Panc1 (cell line): ENCODE measurements around the gene STK39. TPM values are rescaled to one million over a fixed set of nuclear protein-coding genes. Genes with fewer than 3 reads are reported as not detected.

Experiments
- ATAC-seq: fragments of 200-7000 bp; cut with Tn5 transposase; 2 replicates; pipeline ENCODE4 v1.9.1; 2020; ENCODE audit warnings: mild to moderate bottlenecking, moderate library complexity
- BruUV-seq: library from RNA; stranded (reverse); fragments of 400-500 nt; replicated peaks from 2 replicates; lab custom pipeline; 2021; lab: Mats Ljungman, UMichigan
- CTCF ChIA-PET: fragments of 300-600 bp; sonication (Branson Sonifier 250); formaldehyde crosslinking; loops from one replicate; lab custom pipeline; 2022; ENCODE audit warnings: antibody characterized with exemption; lab: Charles Lee
- POLR2A ChIA-PET: fragments of 300-600 bp; sonication (Branson Sonifier 250); formaldehyde crosslinking; loops from one replicate; lab custom pipeline; 2022; ENCODE audit warnings: antibody characterized with exemption; lab: Charles Lee
- DNase-seq: peaks from one replicate; pipeline ENCODE4 v3.0.0-alpha.2; 2010; ENCODE audit warnings: low read depth, low spot score
- H3K27ac ChIP-seq: 2 replicates; pipeline ENCODE4 v1.5.1; 2011; ENCODE audit warnings: mild to moderate bottlenecking, low read length, inconsistent platforms
- H3K27me3 ChIP-seq: fragments of 200-500 bp; sonication (Bioruptor generic); 2 replicates; pipeline ENCODE4 v1.6.0; 2014; ENCODE audit warnings: low read length, inconsistent platforms; ENCODE audit not compliant: control insufficient read depth, insufficient read depth
- H3K36me3 ChIP-seq: fragments of 200-500 bp; sonication (Bioruptor generic); 2 replicates; pipeline ENCODE4 v1.5.1; 2014; ENCODE audit warnings: inconsistent platforms, mild to moderate bottlenecking, low read length, moderate library complexity; ENCODE audit not compliant: control insufficient read depth, insufficient read depth
- H3K4me1 ChIP-seq: 2 replicates; pipeline ENCODE4 v1.5.1; 2011; ENCODE audit warnings: inconsistent platforms, mild to moderate bottlenecking, low read length, moderate library complexity; ENCODE audit not compliant: control insufficient read depth, insufficient read depth
- H3K4me3 ChIP-seq, 2 experiments: 2 replicates each; pipeline ENCODE4 v1.5.1; 2011 to 2012; ENCODE audit warnings: low read depth in 2 of 2, low read length in 2 of 2, mild to moderate bottlenecking in 2 of 2, inconsistent platforms in 1 of 2, moderate library complexity in 1 of 2
- H3K9me3 ChIP-seq: fragments of 200-500 bp; sonication (Bioruptor generic); 2 replicates; pipeline ENCODE4 v1.5.1; 2014; ENCODE audit warnings: low read depth, mild to moderate bottlenecking, inconsistent platforms, low read length, moderate library complexity; ENCODE audit not compliant: control insufficient read depth, insufficient read depth
- POLR2AphosphoS5 ChIP-seq: IDR thresholded peaks from 2 replicates; pipeline ENCODE4 v1.6.1; 2012; ENCODE audit warnings: mild to moderate bottlenecking, low read depth, low read length, moderate library complexity
- SIN3A ChIP-seq: IDR thresholded peaks from 2 replicates; pipeline ENCODE4 v1.6.1; 2012; ENCODE audit warnings: low read depth, mild to moderate bottlenecking, low read length, moderate library complexity, borderline replicate concordance; ENCODE audit not compliant: insufficient read depth
- TCF7L2 ChIP-seq: IDR thresholded peaks from 2 replicates; pipeline ENCODE4 v1.6.1; 2011; ENCODE audit warnings: mild to moderate bottlenecking, low read depth, low read length, inconsistent platforms
- in situ Hi-C: cut with HindIII; loops from 2 replicates; pipeline ENCODE4 v1.10.0; 2016; ENCODE audit warnings: low sequenced_read_pairs, low pct_unique_long_range_greater_than_20kb
- intact Hi-C: fragments of 100-400 bp; cut with micrococcal nuclease; formaldehyde crosslinking; loops from one replicate; pipeline ENCODE4 v1.10.0; 2022; ENCODE audit not compliant: unreplicated experiment
- total RNA-seq: library from RNA; stranded (reverse); gene quantifications from one replicate; pipeline ENCODE4 v1.2.1, GENCODE V29; 2021; ENCODE audit not compliant: unreplicated experiment
- TF ChIP-seq, protein P1 (sequence below): fragments of 450-650 bp; IDR thresholded peaks from 2 replicates; pipeline ENCODE4 v1.5.1; 2017; ENCODE audit warnings: mild to moderate bottlenecking
- TF ChIP-seq, protein P2 (sequence below), 2 experiments: IDR thresholded peaks; 2 replicates each; pipeline ENCODE4 v1.6.1; 2011 to 2012; ENCODE audit warnings: low read depth in 2 of 2, control low read depth in 1 of 2, low read length in 1 of 2, mild to moderate bottlenecking in 1 of 2, moderate library complexity in 1 of 2; ENCODE audit not compliant: insufficient read depth in 1 of 2

The STK39 gene
- total RNA-seq, 1 experiment from 2014 or later, result 14.0 TPM

DNA sequence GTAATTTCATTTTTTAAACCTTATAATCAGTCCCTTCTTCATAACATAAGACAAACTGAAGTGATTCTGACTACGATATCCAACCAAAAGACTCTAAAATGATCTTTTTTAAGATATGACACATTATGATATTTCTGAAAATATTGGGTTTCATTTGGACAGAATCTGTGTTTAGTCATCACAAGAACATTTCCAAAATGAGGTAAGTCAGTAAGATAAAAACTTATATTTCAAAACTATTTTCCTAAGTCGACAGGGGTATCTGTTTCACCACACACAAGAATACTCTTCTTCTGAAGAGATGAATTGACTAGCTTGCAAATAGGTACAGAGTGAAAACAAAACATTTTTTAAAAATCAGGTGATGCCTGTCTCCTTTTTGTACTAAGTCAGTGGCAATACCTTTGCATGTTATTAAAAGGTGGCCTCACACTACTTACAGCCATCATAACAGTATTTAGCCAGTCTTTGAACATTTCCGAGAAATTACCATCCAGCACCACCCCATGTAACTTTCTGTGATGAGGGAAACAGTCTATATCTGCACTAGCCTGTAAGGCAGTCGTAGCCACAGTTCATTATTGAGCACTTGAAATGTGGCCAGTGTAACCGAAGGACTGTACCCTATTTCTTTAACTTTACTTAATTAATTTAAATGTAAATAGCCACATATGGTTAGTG, 13.5 kb downstream of the STK39 start:
- TF ChIP-seq, protein P1, sequence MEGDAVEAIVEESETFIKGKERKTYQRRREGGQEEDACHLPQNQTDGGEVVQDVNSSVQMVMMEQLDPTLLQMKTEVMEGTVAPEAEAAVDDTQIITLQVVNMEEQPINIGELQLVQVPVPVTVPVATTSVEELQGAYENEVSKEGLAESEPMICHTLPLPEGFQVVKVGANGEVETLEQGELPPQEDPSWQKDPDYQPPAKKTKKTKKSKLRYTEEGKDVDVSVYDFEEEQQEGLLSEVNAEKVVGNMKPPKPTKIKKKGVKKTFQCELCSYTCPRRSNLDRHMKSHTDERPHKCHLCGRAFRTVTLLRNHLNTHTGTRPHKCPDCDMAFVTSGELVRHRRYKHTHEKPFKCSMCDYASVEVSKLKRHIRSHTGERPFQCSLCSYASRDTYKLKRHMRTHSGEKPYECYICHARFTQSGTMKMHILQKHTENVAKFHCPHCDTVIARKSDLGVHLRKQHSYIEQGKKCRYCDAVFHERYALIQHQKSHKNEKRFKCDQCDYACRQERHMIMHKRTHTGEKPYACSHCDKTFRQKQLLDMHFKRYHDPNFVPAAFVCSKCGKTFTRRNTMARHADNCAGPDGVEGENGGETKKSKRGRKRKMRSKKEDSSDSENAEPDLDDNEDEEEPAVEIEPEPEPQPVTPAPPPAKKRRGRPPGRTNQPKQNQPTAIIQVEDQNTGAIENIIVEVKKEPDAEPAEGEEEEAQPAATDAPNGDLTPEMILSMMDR, result no peak
- no peak for TF ChIP-seq POLR2AphosphoS5
- TF ChIP-seq, protein P2, sequence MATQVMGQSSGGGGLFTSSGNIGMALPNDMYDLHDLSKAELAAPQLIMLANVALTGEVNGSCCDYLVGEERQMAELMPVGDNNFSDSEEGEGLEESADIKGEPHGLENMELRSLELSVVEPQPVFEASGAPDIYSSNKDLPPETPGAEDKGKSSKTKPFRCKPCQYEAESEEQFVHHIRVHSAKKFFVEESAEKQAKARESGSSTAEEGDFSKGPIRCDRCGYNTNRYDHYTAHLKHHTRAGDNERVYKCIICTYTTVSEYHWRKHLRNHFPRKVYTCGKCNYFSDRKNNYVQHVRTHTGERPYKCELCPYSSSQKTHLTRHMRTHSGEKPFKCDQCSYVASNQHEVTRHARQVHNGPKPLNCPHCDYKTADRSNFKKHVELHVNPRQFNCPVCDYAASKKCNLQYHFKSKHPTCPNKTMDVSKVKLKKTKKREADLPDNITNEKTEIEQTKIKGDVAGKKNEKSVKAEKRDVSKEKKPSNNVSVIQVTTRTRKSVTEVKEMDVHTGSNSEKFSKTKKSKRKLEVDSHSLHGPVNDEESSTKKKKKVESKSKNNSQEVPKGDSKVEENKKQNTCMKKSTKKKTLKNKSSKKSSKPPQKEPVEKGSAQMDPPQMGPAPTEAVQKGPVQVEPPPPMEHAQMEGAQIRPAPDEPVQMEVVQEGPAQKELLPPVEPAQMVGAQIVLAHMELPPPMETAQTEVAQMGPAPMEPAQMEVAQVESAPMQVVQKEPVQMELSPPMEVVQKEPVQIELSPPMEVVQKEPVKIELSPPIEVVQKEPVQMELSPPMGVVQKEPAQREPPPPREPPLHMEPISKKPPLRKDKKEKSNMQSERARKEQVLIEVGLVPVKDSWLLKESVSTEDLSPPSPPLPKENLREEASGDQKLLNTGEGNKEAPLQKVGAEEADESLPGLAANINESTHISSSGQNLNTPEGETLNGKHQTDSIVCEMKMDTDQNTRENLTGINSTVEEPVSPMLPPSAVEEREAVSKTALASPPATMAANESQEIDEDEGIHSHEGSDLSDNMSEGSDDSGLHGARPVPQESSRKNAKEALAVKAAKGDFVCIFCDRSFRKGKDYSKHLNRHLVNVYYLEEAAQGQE (IDR thresholded peaks at IDR 0.05; ENCODE audit: insufficient read depth in 1 of 2, low read depth in 2 of 2, low read length in 1 of 2), result no peak
- no peaks in the 10 kb centered on the region for H3K4me1 ChIP-seq
- no peaks in the 10 kb centered on the region for H3K36me3 ChIP-seq
- CTCF ChIA-PET, result no interaction called here
- intact Hi-C loops, result no loop called here
- POLR2A ChIA-PET, result no interaction called here
- in situ Hi-C loops, result no loop called here
- no peaks in the 10 kb centered on the region for H3K9me3 ChIP-seq
- H3K4me3 ChIP-seq, result no peak overlapping the region
- ATAC-seq (no peak), DNase-seq (no peak)
- no TSS peak for BruUV-seq
- H3K27ac ChIP-seq, result no peak overlapping the region
- no peaks in the 10 kb centered on the region for H3K27me3 ChIP-seq

DNA sequence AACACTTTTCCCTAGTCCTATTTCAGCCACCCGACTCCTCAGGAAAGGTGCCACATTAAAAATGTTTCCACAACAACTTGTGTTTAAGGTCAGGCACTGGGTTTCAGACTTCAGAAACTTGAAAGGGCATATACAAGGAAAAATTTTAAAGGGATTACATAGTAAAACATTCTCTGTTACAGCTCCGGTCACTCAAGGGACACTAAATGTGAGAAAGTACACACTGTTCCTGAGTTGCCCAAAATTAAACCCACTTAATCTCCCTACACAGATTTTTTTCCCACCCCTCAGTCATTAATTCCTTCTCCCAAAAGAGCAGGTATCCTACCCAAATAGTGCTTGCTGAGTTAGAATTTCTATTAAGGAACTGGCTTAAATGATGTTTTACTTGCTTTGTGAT, 14.2 kb downstream of the STK39 start:
- ChIA-PET POLR2A (no interaction called here), CTCF (no interaction called here)
- Histone ChIP-seq H3K9me3 (no peaks in the 10 kb centered on the region), H3K36me3 (no peaks in the 10 kb centered on the region), H3K27me3 (no peaks in the 10 kb centered on the region), H3K4me1 (no peaks in the 10 kb centered on the region), H3K4me3 (no peak overlapping the region), H3K27ac (no peak overlapping the region)
- ATAC-seq, result no peak
- no TSS peak for BruUV-seq
- in situ Hi-C loops, result no loop called here
- intact Hi-C loops, result no loop called here
- TF ChIP-seq TCF7L2, result no peak
- TF ChIP-seq POLR2AphosphoS5, result no peak
- no peak for TF ChIP-seq SIN3A
- TF ChIP-seq, protein P2 (IDR thresholded peaks at IDR 0.05; ENCODE audit: insufficient read depth in 1 of 2, low read depth in 2 of 2, low read length in 1 of 2), result no peak
- TF ChIP-seq, protein P1, result no peak
- DNase-seq, result no peak
